Activated CD4-positive, alpha-beta T cell treated with anti-CD3 and anti-CD28 coated beads for 24 hours (primary cell): Measurements from ENCODE around the gene TRIM67.
"Not testable (repeated sequence)": the region's sequence is repeated elsewhere in the genome, so short reads cannot be mapped to it uniquely, and the experiment has no call there.

Experiments
- DNase-seq, 2 donors: peaks; one replicate each; pipeline ENCODE4 v3.0.0-alpha.2; 2020; ENCODE audit warnings: low read depth in 2 of 2

Gene TRIM67

DNA sequence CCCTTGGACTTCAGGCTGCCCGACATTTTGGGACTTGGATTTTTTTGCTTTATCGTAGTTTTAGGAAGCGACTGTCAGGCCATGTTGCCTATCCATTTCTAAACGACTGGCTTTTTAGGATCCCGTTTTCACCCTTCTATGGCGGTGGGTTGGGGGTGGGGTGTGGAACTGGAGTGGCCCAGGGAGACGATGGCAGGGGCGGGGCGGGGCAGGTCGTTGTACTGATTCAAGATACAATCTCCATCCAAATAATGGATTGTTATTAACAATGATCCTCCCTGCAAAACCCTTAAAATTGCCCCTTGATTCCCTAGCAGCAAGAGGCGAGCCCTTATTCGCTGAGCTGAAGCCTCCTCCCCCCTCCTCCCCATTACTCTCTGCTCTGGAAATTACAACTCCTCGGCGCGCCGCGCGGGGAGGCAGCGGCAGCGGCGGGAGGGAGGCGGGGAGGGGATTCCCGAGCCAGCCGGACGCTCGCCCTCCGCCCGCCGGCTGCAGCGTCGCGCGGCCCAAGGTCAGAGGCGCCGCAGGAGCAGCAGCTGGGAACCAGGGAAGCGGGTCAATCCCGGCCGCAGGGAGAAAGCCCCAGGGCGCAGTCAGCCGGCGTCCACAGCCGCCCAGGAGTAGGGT is at the start of gene TRIM67:
TRIM67 (plus strand) TSS at position 392 of the 630 bp plus-strand sequence. CDS start 912 bp downstream, outside the sequence.
- no peak for DNase-seq

DNA sequence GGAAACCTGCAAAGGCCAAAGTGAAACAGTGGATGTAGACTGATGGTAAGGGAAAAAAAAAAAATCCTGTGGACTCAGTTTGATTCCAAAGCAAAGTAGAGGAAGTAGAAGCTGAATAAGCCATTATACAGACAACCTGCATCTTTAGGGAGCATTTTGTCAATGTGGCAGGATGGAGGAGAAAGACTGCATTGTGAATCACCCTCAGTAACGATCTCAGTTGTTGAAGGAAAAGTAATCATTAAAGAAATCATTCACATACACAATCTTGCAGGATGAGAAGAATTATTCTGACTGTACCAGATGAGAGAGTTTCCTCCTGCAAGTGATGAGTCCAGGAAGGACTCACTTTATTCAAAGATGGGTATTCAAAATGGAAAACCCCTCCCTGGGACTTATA is 45.1 kb upstream of the TRIM67 start:
- DNase-seq: no peak

DNA sequence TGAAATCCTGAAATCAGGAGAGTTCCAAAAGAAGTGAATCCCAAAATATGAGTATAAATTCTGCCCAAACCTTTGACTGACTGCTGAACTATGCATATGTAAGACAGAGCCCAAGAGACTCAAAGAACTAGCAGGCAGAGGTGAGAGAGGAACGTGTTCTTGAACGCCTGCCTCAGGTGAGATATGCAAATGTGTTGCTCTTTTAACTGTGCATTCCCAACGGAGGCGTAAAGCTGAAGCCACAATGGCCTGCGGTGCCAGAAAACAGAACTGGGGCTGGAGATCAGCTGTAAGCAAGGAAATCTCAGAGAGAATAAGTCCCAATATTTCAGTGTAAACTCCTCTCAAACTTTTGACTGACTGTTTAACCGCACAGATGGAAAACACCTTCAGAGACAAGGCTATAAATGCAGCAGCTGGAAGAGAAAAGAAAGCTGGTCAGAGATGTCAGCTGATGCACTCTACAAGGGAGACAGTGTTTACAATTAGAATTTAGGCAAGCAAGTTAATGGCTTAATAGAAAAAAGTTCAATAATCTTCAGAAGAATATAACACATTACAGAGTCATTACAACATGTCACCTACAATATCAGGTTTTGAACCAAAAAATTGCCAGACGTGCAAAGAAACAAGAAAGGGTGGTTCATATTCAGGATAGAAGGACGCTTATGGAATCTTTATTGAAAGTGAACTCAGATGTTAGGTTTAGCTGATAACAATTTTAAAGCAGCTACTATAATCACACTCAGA is 43.0 kb upstream of the TRIM67 start:
- DNase-seq: no peak

DNA sequence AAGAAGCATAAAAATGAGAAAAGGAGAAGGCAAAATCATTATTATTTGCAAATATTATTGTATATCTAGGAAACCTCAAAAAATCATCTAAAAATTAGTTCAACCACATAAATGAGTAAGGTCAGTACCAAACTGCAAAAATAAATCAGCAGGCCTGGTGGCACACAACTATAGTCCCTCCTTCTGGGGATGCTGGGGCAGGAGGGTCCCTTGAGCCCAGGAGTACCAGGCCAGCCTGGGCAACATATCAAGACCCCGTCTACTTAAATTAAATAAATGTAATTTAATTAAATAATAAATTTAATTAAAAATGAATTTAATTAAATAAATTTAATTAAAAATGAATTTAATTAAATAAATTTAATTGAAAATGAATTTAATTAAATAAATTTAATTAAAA is 40.3 kb upstream of the TRIM67 start:
- no peak for DNase-seq

DNA sequence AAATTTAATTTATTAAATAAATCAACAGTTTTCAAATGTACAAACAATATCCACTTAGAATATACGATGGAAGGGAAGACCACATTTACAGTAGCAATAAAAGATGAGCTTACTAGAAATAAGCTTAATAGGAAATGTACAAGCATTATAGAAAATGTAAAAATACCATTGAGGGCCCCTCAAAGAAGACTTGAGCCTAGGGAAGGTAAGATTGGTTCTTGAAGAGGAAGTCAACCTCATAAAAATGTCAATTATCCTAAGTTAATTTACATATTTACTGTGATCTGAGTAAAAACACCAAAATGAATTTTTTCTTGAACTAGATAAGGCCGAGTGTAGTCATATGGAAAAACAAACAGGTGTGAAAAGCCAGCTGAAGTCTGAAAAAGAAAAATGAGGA is 39.7 kb upstream of the TRIM67 start:
- DNase-seq: no peak

DNA sequence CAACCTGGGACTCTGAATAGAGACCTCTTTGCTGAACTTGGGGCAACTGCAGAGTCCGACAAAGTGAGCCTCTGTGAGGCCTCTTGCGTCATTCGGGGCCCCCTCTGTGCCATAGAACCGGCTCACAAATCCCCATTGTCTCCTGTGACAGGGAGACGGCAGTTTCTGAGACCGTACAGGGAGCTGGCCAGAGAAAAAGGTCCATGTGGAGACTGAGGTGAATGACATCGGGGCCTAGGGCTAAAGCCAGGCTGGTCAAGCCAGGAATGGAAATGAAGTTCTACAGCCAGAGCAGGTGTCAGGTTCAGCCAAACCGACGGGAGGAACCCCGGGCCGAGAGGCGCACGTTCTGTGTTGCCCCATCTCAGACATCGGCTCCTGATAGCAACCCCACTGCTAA is 37.1 kb upstream of the TRIM67 start:
- no peak for DNase-seq

DNA sequence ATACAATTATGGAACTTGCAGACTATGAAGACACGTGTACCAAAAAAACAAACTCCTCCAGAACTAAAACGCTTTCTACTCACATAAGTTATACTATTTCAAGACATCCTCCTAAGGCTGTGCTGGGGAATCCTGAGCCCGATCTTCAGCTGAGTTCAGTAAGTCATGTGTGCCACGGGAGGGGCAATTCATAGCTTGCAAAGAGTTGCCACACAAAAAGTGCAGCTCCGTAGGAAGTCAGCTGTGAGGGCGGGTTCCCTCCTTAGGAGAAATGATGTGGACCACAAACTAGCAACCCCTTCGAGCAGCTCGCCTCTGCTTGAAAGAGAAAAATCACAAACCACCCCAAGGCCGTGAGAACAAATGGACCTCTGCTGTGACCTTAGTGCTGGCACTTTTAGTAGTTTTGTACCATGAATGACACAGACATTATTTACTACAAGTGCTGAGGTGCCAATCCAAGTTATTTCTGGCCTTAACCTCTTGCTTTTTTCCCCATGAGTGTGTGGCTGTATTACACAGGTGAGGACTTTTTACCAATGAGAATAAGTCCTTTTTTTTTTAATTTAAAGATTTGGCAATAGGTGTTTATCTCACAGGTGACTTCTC is 35.8 kb upstream of the TRIM67 start:
- no peak for DNase-seq

DNA sequence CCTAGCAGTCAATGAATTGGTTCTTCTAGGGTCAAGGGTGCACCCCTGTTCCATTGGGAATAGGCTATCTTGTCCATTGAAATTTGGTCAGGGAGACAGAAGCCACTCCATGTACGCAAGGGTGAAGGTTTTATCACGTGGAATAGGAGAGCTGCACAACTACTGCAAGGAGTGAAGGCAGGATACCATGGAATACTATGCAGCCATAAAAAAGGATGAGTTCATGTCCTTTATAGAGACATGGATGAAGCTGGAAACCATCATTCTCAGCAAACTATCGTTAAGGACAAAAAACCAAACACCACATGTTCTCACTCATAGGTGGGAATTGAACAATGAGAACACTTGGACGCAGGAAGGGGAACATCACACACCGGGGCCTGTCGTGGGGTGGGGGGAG is 34.8 kb upstream of the TRIM67 start:
- DNase-seq: not testable (repeated sequence)

DNA sequence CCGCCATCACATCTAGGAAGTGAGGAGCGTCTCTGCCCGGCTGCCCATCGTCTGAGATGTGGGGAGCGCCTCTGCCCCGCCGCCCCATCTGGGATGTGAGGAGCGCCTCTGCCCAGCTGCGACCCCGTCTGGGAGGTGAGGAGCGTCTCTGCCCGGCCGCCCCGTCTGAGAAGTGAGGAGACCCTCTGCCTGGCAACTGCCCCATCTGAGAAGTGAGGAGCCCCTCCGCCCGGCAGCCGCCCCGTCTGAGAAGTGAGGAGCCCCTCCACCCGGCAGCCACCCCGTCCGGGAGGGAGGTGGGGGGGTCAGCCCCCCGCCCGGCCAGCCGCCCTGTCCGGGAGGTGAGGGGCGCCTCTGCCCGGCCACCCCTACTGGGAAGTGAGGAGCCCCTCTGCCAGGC is 33.4 kb upstream of the TRIM67 start:
- DNase-seq: not testable (repeated sequence)

DNA sequence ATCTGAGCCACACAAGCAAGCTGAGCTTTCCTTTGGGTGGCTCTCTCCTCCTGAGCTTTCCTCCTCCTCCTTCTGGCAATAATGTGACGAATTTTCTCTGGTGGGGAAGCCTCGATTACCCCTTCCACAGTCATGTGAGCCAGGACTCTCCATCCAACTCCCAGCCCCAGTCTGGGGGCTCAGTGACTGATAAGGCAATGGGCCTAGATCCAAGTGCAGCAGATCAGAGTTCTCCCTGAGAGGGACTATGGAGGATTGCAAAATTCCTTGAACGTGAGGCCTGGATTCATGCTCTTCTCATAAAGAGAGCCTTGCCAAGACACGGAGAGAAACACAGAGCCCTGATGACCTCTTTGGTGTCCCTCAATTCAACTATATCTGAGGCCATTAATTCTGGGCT is 31.3 kb upstream of the TRIM67 start:
- no peak for DNase-seq

DNA sequence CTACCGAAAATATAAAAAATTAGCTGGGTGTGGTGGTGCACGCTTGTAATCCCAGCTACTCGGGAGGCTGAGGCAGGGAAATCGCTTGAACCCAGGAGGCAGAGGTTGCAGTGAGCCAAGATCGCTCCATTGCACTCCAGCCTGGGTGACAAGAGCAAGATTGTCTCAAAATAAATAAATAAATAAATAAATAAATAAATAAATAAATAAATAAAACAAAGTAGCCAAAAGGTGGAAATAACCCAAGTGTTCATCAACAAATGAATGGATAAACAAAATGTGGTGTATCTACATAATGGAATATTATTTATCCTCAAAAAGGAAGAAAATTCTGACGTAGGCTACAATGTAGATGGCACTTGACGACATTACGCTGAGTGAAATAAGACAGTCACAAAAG is 29.3 kb upstream of the TRIM67 start:
- not testable (repeated sequence) for DNase-seq

DNA sequence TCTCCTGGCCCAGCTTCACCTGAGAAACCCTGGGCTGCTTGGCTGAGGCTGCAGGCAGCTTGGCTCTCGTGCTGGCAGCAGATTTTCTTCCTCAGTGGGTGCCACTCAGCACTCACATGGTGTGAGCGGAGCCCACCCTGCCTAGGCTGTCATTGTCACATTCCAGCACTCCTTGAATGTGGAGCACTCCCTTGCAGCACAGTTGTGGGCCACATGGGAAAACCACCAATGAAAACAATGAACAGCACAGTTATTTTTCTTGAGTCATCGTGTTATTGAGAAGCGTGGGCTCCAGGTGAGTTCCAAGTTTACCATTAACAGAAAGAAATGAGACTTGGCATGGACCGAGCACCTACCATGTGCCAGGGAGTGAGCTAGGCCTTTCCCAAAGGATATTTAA is 27.2 kb upstream of the TRIM67 start:
- DNase-seq: no peak

DNA sequence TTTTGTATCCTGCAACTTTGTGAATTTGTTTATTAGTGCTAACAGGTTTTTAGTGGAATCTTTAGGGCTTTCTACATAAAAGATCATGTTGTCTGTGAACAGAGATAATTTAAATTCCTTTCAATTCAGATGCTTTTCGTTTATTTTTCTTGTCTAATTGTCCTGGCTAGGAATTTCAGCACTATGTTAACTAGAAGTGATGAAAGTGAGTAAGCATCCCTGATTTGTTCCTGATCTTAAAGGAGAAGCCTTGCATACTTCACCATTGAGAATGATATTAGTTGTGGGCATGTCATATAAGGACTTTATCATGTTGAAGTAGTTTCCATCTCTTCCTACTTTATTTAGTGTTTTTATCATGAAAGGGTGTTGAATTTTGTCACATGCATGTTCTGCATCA is 23.6 kb upstream of the TRIM67 start:
- no peak for DNase-seq

DNA sequence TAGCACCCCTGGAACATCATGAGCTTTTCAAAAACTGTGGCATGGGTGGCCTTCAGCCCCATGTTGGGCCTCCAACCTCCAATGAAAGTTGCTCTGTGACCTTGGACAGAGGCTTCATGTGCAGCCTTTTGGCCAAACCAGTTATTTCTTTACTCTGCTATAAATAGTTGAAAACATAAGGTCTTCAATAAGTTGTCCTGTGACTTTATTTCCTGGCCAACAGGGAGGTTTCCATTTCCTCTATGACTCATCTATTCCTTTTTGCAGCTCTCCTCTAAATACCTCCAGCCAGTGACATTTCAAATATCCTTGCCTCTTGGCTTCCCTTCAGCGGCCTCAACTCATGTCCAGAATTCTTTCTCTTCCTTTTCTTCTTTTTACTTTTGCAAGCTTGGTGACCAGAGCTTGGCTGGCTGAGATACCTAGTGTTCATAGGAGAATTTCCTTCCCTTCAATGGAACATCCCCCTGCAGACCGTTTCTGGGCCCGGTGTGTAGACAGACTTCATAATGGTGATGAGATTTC is 22.7 kb upstream of the TRIM67 start:
- no peak for DNase-seq

DNA sequence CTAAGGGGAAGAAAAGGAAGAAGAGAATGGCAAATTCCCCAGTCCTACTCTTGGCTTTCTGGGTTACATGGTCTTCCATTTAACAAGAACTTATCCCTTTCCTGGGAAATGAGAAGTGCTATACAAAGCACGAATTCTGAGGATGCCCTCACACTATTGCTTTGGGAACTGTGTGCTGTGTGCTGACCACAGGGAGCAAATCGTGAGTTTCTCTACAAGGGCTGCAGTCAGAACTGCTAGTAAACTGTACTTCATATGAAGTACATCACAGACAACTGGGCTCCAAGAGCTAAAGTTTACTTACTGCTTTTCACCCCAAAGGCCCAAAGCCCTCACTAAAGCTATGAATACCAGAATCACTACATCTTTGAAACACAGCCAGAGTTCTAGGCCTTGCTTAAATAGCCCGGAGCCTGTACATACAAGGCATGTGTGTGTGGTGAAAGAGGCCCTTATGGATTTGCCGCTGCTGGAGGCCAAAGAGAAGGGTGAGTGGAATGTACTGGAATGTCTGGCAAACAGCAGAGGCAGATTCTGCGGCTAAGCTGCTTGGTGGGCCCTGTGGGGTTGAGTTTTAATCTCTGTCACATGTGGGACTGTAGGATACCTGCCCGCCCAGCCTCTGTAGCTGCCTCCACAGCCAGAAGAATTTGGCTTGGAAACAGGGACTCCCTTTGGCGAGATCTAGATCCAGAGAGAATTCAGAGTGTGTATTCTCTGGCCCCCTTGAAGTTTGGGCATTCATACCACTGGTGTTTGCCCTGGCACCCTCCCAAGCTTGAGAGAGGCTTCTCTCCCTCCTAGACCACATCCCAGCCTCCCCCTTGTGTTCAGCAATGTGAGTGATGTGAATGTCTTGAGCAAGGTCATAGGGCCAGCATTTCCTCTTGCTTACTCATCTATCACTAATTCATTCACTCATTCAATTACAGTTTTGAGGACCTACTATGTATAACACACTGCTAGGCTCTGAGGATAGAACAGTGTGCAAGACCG is 21.9 kb upstream of the TRIM67 start:
- DNase-seq: no peak

DNA sequence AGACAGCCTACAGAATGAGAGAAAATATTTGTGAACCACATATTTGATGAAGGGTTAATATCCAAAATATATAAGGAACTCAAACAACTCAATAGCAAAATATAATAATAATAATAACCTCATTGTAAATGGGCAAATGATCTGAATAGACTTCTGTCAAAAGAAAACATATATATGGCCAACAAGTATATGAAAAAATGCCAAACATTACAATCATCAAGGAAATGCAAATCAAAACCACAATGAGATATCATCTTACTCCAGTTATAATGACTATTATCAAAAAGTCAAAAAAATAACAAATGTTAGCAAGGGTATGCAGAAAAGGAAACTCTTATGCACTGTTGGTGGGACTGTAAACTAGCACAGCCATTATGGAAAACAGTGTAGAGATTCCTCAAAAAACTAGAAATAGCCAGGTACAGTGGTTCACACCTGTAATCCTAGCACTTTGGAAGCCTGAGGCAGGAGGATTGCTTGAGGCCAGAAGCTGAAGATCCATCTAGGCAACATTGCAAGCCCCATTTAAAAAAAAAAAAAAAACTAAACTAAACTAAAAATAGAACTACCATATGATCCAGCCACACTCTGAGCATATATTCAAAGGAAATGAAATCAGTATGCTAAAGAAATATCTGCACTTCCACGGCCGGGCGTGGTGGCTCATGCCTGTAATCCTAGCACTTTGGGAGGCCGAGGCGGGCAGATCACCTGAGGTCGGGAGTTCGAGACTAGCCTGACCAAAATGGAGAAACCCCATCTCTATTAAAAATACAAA is 17.3 kb upstream of the TRIM67 start:
- DNase-seq: no peak

DNA sequence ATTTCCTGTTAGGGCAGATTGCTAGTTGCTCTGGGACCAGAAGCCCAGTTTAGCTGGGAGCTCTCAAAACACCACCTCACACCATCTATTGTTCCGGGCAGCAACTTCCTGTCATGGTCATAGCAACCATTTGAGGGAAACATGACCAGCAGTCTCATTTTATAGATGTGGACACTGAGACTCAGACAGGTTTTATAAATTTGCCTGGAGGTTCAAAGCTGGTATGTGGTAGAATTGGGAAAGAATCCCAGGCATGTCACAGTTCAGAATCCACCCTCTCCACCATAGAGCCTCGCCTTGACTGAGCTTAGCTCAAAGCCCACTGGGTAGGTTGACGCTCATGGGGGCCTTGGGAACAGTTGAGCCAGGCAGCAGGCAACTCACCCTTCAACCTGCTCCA is 14.0 kb upstream of the TRIM67 start:
- DNase-seq: no peak

DNA sequence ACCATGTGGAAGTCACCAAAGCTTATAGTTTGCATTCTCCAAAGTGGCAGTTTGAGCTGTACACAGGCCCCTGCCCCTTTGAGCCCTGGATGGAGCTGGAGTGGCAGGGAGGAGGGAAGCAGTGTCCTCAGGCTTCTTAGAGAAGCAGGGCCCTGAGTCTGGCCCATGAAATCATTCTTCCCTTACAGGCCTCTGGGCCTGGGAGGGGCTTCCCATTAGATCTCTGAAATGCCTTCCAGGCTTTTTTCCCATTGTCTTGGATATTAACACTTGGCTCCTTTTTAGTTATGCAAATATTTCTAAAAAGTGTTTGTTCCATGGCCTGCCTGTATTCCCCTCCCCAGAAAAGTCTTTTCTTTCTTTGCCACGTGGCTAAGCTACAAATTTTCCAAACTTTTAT is 10.0 kb upstream of the TRIM67 start:
- DNase-seq: no peak

DNA sequence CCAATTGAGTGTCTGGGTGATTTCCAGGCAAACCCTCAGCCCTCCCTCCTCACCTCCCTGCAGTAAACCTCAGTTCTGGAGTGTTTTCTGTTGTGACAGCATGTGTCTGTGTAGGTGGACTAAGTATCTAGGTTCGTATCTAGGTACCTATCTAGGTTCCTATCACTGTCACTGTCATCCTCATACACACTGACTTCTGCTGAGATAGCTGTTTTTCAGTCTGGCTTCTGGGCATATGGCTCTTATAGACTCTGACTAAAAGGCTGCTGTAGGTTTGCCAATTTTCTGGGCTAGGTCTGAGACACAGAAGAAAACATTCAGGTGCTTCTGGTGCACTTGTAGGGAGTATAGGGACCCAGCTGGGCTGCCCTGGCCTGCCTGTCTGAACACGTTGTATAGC is 8.1 kb upstream of the TRIM67 start:
- DNase-seq: no peak

DNA sequence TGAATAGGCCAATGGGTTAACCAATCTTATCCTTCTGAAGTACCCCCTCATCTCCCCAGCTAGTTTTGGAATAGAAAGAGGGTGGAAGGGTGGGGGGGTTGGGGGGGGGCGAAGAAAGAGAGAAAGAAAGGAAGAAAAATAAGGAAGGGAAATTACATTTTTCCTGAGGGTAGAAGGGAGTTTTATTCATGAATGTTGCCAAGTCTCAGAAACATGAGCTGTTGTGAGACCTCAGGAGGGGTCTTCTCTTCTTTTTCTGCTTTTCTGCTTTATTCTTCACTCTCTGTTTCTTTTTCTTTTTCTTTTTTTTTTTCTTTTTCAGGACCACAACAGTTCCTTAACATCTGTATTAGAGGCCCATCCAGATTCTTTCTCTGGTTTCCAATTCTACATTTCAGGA is 6.0 kb upstream of the TRIM67 start:
- DNase-seq: no peak

DNA sequence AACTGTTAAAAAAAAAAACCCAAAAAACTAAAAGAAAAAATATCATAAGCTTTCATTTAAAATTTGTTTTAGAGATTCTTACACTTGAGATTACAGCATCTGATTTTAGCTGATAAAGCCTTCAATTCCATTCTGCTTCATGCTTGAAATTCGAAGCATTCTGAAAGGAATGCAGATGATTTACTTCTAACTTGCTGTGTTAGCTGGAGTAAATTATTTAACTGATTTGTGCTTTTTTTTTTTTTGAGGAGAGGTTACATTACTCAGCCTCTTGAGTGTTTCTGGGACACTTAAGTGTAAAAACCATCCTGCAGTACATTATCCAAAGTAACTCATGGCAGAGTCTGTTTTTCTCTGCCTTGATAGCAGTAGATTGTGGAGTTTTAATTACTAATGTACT is 4.5 kb upstream of the TRIM67 start:
- DNase-seq: no peak
